A549 (cell line): ENCODE measurements around the gene ITM2B. TPM values are rescaled to one million over a fixed set of nuclear protein-coding genes. Genes with fewer than 3 reads are reported as not detected.

ENCODE experiments used
- ATAC-seq, 2 experiments: fragments of 200-7000 bp in 1 of 2; fragments of >200 bp in 1 of 2; cut with Nextera tagmentation in 1 of 2; cut with Tn5 transposase in 1 of 2; 3 replicates each; pipeline versions ENCODE4 v1.8.0 to v1.9.1; 2018 to 2020; ENCODE audit warnings: mild to moderate bottlenecking in 1 of 2, moderate library complexity in 1 of 2
- CTCF ChIA-PET: fragments of 300-600 bp; sonication (Branson Sonifier 250); formaldehyde crosslinking; extraction: SDS; loops from one replicate; lab custom pipeline; 2021; ENCODE audit warnings: antibody characterized with exemption, inconsistent platforms; lab: Yijun Ruan, JAX
- POLR2A ChIA-PET: fragments of 350-600 bp; formaldehyde crosslinking; extraction: SDS; loops from one replicate; lab custom pipeline; 2021; ENCODE audit warnings: antibody characterized with exemption, inconsistent platforms; lab: Yijun Ruan, JAX
- DNase-seq, 2 experiments: peaks; one replicate each; pipeline versions ENCODE4 v3.0.0 to v3.0.0-alpha.2; 2011 to 2016; ENCODE audit warnings: low read depth in 1 of 2, low spot score in 1 of 2
- FAIRE-seq: peaks from 2 replicates; lab custom pipeline; 2011; peaks lifted over from hg19 to GRCh38; lab: Jason Lieb, UNC
- H3K27ac ChIP-seq, 2 experiments: fragments of >200 bp; sonication (Bioruptor Twin); formaldehyde crosslinking; 3 replicates each; pipeline ENCODE4 v1.5.1; 2016 to 2017
- H3K4me1 ChIP-seq: fragments of >200 bp; sonication (Bioruptor Twin); formaldehyde crosslinking; 3 replicates; pipeline ENCODE4 v1.6.1; 2016
- H3K4me2 ChIP-seq: fragments of >200 bp; sonication (Bioruptor Twin); formaldehyde crosslinking; 3 replicates; pipeline ENCODE4 v1.6.1; 2016
- H3K4me3 ChIP-seq: fragments of >200 bp; sonication (Bioruptor Twin); formaldehyde crosslinking; 3 replicates; pipeline ENCODE4 v1.5.1; 2016
- H3K9me3 ChIP-seq: fragments of >200 bp; sonication (Bioruptor Twin); formaldehyde crosslinking; 3 replicates; pipeline ENCODE4 v1.6.1; 2016
- CBX8 ChIP-seq: fragments of 200-600 bp; sonication (generic); IDR thresholded peaks from 2 replicates; pipeline ENCODE4 v1.6.1; 2016
- CHD2 ChIP-seq: fragments of 150-350 bp; IDR thresholded peaks from 2 replicates; pipeline ENCODE4 v1.6.1; 2014; ENCODE audit warnings: low read length; ENCODE audit not compliant: partially characterized antibody
- CHD4 ChIP-seq: fragments of 200-600 bp; sonication (generic); IDR thresholded peaks from 2 replicates; pipeline ENCODE4 v1.6.1; 2016; ENCODE audit warnings: antibody characterized with exemption, mild to moderate bottlenecking, borderline replicate concordance
- E2F6 ChIP-seq: IDR thresholded peaks from 2 replicates; pipeline ENCODE4 v1.6.1; 2012; ENCODE audit warnings: low read depth, borderline replicate concordance
- EHF ChIP-seq: fragments of 250-450 bp; sonication (Bioruptor Pico); IDR thresholded peaks from 2 replicates; pipeline ENCODE4 v1.5.0; 2020; ENCODE audit warnings: mild to moderate bottlenecking
- ELK1 ChIP-seq: fragments of 150-350 bp; IDR thresholded peaks from 2 replicates; pipeline ENCODE4 v1.6.1; 2014; ENCODE audit warnings: low read depth, mild to moderate bottlenecking, low read length
- FOXS1 ChIP-seq: fragments of 250-450 bp; sonication (Bioruptor Pico); IDR thresholded peaks from 2 replicates; pipeline ENCODE4 v1.5.0; 2020; ENCODE audit warnings: mild to moderate bottlenecking, moderate library complexity
- HEYL ChIP-seq: fragments of 250-450 bp; sonication (Bioruptor Pico); IDR thresholded peaks from 2 replicates; pipeline ENCODE4 v1.8.0; 2021; ENCODE audit warnings: mild to moderate bottlenecking, moderate library complexity
- HOXA7 ChIP-seq: fragments of 250-450 bp; sonication (Bioruptor Pico); IDR thresholded peaks from 2 replicates; pipeline ENCODE4 v1.5.0; 2020; ENCODE audit warnings: mild to moderate bottlenecking, moderate library complexity
- KDM1A ChIP-seq: fragments of 200-600 bp; sonication (generic); IDR thresholded peaks from 2 replicates; pipeline ENCODE4 v1.6.1; 2016; ENCODE audit warnings: low read depth, mild to moderate bottlenecking
- MAZ ChIP-seq: fragments of 150-350 bp; IDR thresholded peaks from 2 replicates; pipeline ENCODE4 v1.6.1; 2014; ENCODE audit warnings: antibody characterized with exemption, low read depth, low read length, borderline replicate concordance
- MYC ChIP-seq: IDR thresholded peaks from 2 replicates; pipeline ENCODE4 v1.6.1; 2012; ENCODE audit warnings: mild to moderate bottlenecking, inconsistent platforms, low read length, improper control_type of control experiment, borderline replicate concordance
- NFE2L2 ChIP-seq: fragments of 150-350 bp; conservative IDR thresholded peaks from 2 replicates; pipeline ENCODE4 v1.6.1; 2014; ENCODE audit warnings: low read length
- PHF8 ChIP-seq: fragments of 200-600 bp; sonication (generic); IDR thresholded peaks from 2 replicates; pipeline ENCODE4 v1.6.1; 2016; ENCODE audit warnings: low read depth, mild to moderate bottlenecking, antibody characterized with exemption, moderate library complexity, borderline replicate concordance
- RAD21 ChIP-seq, 2 experiments: fragments of >200 bp in 1 of 2; sonication (Bioruptor Twin) in 1 of 2; formaldehyde crosslinking in 1 of 2; IDR thresholded peaks in 1 of 2; conservative IDR thresholded peaks in 1 of 2; 2 replicates in 1 of 2; 3 replicates in 1 of 2; pipeline ENCODE4 v1.6.1; 2012 to 2018; ENCODE audit warnings: inconsistent platforms in 1 of 2
- SMC3 ChIP-seq: fragments of >200 bp; sonication (Bioruptor Twin); formaldehyde crosslinking; IDR thresholded peaks from 3 replicates; pipeline ENCODE4 v1.6.1; 2018; ENCODE audit warnings: inconsistent platforms
- TP53 ChIP-seq: fragments of 250-450 bp; sonication (Bioruptor Pico); IDR thresholded peaks from 2 replicates; pipeline ENCODE4 v1.5.0; 2021; ENCODE audit warnings: mild to moderate bottlenecking, moderate library complexity
- USF2 ChIP-seq: fragments of 450-650 bp; IDR thresholded peaks from 2 replicates; pipeline ENCODE4 v1.6.1; 2014; ENCODE audit warnings: antibody characterized with exemption
- ZC3H11A ChIP-seq: fragments of 450-650 bp; IDR thresholded peaks from 2 replicates; pipeline ENCODE4 v1.6.1; 2014; ENCODE audit warnings: antibody characterized with exemption, mild to moderate bottlenecking
- ZFP36 ChIP-seq: fragments of 450-650 bp; IDR thresholded peaks from 2 replicates; pipeline ENCODE4 v1.6.1; 2014; ENCODE audit warnings: borderline replicate concordance; ENCODE audit not compliant: partially characterized antibody
- ZSCAN20 ChIP-seq: fragments of 250-450 bp; sonication (Bioruptor Pico); IDR thresholded peaks from 2 replicates; pipeline ENCODE4 v1.8.0; 2022; ENCODE audit warnings: mild to moderate bottlenecking, moderate library complexity
- WGBS: methylation state at CpG from one replicate; pipeline ENCODE4 v1.1.6; 2017; ENCODE audit errors: missing lambda C conversion rate; 5-methylcytosine and 5-hydroxymethylcytosine counted together
- polyA plus RNA-seq, 4 experiments: library from polyadenylated mRNA; depleted of rRNA in 3 of 4; stranded (reverse); fragments of >200 nt; fragmentation: RNase III in 1 of 4; extraction: RNeasy Plus Mini Kit Qiagen cat#74134 plus additional on column Dnase treatment in 1 of 4; gene quantifications; 2 replicates in 3 of 4; 3 replicates in 1 of 4; pipeline ENCODE4 v1.2.3, GENCODE V29; 2011 to 2017
- TF ChIP-seq, protein P1 (sequence below): fragments of 250-450 bp; sonication (Bioruptor Pico); IDR thresholded peaks from 2 replicates; pipeline ENCODE4 v1.5.0; 2021; ENCODE audit warnings: mild to moderate bottlenecking, moderate library complexity, borderline replicate concordance

The ITM2B gene
- polyA plus RNA-seq, 2 of the 4 experiments (the other 2 are of a cell fraction) = 116 to 226 TPM

DNA sequence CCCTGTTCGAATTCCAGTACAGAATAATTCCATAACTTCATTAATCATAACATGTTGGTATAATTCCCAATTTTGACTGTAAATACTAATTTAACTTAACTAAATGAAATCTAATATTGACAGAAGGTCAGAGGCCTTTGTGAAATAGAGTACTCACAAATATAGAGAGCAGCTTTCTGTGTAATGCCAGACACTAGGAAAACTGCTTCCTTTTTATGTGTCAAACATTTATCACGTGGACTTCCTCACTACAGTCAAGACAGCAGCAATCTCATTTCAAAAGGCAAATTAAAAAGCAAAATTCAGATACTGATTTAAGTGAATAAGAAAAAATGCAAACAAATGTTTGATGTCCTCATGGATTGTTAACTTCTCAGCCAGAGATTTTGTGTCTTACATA, 13.1 kb downstream of the ITM2B start:
- FAIRE-seq = no peak
- ATAC-seq = no peak
- Histone ChIP-seq H3K4me2 (no peak overlapping the region), H3K4me3 (no peak overlapping the region), H3K4me1 (0 out of 3 replicates have a peak, but pooled peaks cover 4% of the 10 kb centered on the region), H3K9me3 (no peaks in the 10 kb centered on the region), H3K27ac (no peak overlapping the region)
- no peak for TF ChIP-seq PHF8
- TF ChIP-seq, protein P1, sequence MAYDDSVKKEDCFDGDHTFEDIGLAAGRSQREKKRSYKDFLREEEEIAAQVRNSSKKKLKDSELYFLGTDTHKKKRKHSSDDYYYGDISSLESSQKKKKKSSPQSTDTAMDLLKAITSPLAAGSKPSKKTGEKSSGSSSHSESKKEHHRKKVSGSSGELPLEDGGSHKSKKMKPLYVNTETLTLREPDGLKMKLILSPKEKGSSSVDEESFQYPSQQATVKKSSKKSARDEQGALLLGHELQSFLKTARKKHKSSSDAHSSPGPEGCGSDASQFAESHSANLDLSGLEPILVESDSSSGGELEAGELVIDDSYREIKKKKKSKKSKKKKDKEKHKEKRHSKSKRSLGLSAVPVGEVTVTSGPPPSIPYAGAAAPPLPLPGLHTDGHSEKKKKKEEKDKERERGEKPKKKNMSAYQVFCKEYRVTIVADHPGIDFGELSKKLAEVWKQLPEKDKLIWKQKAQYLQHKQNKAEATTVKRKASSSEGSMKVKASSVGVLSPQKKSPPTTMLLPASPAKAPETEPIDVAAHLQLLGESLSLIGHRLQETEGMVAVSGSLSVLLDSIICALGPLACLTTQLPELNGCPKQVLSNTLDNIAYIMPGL (CRISPR knock-in tag) = no peak
- no peak for TF ChIP-seq EHF (CRISPR knock-in tag)
- TF ChIP-seq FOXS1 (CRISPR knock-in tag) = no peak
- TF ChIP-seq CHD2 = no peak
- no peak for TF ChIP-seq CBX8
- TF ChIP-seq NFE2L2 = no peak
- no peak for TF ChIP-seq RAD21 (conservative IDR thresholded peaks at IDR 0.05 in 1 of 2, IDR thresholded peaks at IDR 0.05 in 1 of 2)
- TF ChIP-seq USF2 = no peak
- TF ChIP-seq ELK1 = no peak
- TF ChIP-seq MAZ = no peak
- TF ChIP-seq HEYL = no peak
- TF ChIP-seq KDM1A = no peak
- TF ChIP-seq HOXA7 (CRISPR knock-in tag) = no peak
- no peak for TF ChIP-seq ZC3H11A
- TF ChIP-seq E2F6 = no peak
- WGBS = 71% methylated on average over 2 of the region's 2 CpGs
- CTCF ChIA-PET = interaction anchor here (0.5 kb wide), 1 partner anchor 17 kb away, joined by 3 read pairs; no protein-coding TSS in a partner anchor
- POLR2A ChIA-PET = no interaction called here
- no peak for DNase-seq

DNA sequence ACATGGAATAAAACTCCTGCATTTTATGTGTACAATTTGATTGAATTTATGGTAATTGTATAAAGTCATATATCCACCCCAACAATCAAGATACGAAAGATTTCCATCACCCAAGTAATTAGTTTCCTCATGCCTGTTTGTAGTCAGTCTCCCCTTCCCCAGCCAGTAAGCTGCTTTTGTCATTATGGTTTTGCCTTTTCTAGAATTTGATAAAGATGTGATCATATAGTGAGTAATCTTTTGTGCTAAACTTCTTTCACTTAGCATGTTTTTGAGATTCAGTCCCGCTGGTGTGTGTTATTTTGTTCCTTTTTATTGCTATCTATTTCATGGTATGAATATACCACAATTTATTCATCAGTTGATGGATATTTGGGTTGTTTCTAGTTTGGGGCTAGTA, 16.0 kb downstream of the ITM2B start:
- ATAC-seq (no peak), FAIRE-seq (no peak), DNase-seq (no peak)
- no peak overlapping the region for H3K4me3 ChIP-seq
- TF ChIP-seq ZSCAN20 (CRISPR knock-in tag) = no peak
- TF ChIP-seq CHD2 = no peak
- TF ChIP-seq MYC = no peak
- TF ChIP-seq PHF8 = no peak
- TF ChIP-seq ZFP36 = no peak
- TF ChIP-seq USF2 = no peak
- TF ChIP-seq CHD4 = no peak
- TF ChIP-seq TP53 = no peak
- TF ChIP-seq FOXS1 (CRISPR knock-in tag) = no peak
- TF ChIP-seq SMC3 = no peak
- WGBS = 97% methylated on average over 2 of the region's 2 CpGs
- POLR2A ChIA-PET = no interaction called here
- CTCF ChIA-PET = no interaction called here
- no peak overlapping the region for H3K27ac ChIP-seq
- H3K4me2 ChIP-seq = no peak overlapping the region
- H3K9me3 ChIP-seq = no peaks in the 10 kb centered on the region
- H3K4me1 ChIP-seq = 0 out of 3 replicates have a peak, but pooled peaks cover 4% of the 10 kb centered on the region
